ENCODE measurements around the gene DCAF6.

- no peak for TF ChIP-seq CTCF (IDR thresholded peaks at IDR 0.05)
- TF ChIP-seq ZFX (IDR thresholded peaks at IDR 0.05; ENCODE audit: borderline replicate concordance): no peak; the same call in 1 of the 2 replicates
Observed at GRCh38 chr1:168005529-168005928, 69.0 kb downstream of the DCAF6 start.
